C4-2B (cell line): Measurements from ENCODE around the gene LTF.

Experiments used
- ZFX ChIP-seq: fragments of 450-650 bp; IDR thresholded peaks from 2 replicates; pipeline ENCODE4 v1.6.1; 2017
- TF ChIP-seq, protein P1 (sequence below): fragments of 450-650 bp; conservative IDR thresholded peaks from 2 replicates; pipeline ENCODE4 v1.5.1; 2017; ENCODE audit warnings: mild to moderate bottlenecking

DNA sequence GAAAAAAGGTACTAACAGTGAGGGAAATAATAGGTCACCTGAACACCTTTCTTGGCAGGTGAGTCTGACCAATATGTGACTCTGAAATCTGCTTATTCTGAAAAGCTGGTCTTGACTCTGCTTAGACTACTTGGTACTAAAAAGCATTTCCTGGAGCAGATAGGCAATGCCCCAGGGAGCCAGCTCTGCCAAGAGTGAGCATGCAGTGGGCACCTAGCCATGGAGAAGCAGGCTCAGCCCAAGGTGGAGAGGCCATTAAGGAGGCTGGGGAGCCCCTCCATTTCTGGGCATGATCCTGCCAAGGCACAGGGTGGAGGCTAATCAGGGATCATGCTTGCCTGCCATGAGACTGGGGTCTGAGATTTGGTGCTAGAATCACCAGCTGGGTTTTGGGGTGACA lies 1.6 kb upstream of the LTF start:
- TF ChIP-seq, protein P1, sequence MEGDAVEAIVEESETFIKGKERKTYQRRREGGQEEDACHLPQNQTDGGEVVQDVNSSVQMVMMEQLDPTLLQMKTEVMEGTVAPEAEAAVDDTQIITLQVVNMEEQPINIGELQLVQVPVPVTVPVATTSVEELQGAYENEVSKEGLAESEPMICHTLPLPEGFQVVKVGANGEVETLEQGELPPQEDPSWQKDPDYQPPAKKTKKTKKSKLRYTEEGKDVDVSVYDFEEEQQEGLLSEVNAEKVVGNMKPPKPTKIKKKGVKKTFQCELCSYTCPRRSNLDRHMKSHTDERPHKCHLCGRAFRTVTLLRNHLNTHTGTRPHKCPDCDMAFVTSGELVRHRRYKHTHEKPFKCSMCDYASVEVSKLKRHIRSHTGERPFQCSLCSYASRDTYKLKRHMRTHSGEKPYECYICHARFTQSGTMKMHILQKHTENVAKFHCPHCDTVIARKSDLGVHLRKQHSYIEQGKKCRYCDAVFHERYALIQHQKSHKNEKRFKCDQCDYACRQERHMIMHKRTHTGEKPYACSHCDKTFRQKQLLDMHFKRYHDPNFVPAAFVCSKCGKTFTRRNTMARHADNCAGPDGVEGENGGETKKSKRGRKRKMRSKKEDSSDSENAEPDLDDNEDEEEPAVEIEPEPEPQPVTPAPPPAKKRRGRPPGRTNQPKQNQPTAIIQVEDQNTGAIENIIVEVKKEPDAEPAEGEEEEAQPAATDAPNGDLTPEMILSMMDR = no peak
- TF ChIP-seq ZFX = no peak
